NCI-H1092 (cell line): ENCODE measurements around the gene PHLDA2.

Experiments used
- DNase-seq: peaks from one replicate; lab custom pipeline; 2025; lab: John Stamatoyannopoulos, UW

Gene PHLDA2

DNA sequence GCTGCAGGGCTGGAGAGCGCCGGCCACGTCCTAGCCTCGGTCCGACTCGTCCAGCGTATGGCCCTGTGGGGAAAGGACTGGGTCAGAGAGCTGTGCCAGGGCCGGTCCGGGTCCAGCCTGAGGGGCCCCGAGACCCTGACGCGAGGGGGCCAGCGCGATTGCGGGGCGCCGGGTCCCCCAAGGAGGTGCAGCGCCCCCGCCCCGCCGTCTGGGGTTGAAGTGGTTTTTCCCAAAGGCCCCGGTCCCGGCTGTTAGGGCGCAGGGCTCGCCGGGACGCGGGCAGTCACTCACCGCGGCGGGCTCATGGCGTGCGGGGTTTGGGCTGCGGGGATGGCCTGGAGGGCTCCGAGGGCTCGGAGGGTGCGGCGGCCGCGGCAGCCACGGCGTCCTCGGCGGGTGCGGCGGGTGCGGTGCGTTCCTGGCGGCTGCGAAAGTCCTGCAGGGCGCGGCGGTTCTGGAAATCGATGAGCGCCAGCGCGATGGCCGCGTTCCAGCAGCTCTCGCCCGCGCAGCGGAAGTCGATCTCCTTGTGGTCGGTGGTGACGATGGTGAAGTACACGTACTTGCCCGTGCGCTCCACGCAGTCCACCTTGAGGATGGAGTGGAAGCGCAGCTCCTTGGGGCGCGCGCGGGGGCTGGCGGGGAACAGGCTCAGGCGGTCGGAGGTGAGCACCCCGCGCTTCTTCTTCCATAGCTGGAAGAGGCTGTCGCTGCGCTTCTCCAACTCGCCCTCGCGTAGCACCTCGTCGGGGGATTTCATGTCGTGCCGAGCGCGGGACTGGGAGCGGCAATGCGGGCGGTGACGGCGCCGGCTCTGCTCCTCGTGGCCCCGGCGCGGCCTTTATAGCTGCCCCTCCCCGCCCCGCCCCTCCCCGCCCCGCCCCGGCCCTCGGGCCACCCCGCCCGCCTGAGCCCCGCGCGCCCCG lies at the start of gene PHLDA2:
Gene PHLDA2, minus strand, starts transcription at position 816 of the 926 bp plus-strand sequence. Its CDS starts 56 bp downstream, at position 760.
- DNase-seq: peak; percentile 31

DNA sequence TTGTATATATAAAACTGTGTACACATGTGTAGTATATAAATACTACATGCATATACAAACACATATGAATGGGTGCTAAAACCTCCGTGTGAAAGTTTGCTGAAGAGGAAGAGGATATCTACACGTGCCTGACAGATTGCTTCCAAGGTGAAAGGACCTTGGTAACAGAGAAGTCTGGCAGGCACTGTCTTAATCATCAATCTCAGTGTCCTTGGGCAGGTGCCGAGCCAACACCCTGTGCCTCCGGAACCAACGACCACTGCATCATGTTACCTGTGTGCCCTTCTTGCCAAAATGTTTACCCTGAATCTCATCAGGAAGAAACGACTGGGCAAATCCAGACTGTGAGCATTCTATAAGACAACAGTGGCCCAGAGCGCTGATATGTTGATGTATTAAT lies 47.9 kb upstream of the PHLDA2 start:
- DNase-seq: no peak

DNA sequence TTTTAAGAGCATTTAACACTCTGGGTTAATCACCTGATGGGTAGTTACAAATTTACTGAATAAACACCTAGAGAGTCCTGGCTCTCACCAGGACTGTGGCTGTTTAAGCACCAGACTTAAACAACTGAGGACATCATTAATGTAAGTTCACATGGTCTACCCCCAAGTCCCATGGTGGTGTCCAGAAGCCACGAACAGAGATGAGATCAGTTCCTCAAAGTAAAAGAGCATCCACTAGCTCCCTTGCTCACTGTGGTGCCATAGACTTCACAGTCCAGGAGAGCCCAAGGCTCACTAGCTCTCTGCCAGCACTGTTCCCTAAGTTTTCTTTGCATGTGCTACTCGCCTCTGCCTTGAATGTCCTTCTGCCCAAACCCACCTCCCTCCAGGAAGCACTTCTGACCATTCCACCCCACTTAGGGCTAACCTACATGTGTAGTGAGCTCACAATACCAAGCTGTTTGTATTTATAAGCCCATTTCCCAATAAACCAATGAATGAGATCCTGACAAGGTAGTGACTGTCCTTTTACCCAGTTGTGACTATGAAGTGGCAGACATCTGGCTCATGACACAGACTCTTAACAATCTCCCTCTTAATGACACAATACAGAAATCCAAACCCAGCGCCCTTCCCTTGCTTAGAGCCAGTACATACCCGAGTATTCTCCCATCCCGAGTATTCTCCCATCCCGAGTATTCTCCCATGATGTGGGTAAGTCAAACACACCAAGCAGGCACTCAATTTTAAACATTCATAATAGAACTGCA lies 47.3 kb upstream of the PHLDA2 start:
- DNase-seq: no peak

DNA sequence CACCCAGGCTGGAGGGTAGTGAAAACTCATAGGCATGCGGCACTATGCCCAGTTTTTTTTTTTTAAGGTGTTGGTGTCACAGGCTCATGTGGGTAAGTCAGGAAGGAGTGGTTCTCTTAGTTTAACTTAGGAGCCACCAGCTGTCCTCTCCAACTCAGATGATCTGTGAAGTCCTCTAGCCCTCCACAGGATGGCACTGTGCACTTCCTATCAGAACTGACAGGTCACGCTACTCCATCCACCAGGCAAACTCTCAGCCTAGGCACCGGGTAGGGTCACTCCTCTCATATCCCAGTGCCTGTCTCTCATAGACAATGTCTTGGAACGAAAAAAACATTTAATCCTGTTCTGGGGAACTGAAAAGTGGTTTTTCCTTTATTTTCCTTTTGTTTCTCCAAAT lies 46.4 kb upstream of the PHLDA2 start:
- no peak for DNase-seq

GRCh38 chr11:2974272-2974671 lies 45.1 kb upstream of the PHLDA2 start:
- no peak for DNase-seq

DNA sequence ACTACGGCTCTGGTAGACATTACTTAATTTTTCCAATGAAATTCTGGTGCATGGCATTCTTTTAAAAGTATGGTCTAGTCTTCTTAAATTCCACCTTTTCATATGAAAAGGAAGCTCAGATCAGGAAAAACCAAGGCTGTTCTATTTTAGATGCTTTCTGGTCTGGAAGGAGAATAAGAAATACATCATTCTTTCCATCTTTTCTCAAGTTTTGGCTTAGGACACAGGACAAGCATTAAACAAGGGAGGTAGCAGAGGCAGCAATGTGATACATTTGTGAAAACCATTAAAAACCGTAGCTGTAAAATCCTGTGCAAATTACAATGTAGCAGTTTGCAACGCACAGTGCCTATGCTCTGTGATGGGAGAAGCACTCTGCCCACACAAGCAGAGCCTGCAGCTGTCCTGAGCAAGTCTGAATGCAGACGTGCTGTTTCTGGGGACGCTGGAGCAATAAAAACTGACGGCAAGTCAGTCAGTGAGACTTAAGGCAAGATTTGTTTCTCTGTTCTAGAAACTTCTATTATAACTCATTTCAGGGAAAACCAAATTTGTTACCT lies 39.2 kb upstream of the PHLDA2 start:
- no peak for DNase-seq

DNA sequence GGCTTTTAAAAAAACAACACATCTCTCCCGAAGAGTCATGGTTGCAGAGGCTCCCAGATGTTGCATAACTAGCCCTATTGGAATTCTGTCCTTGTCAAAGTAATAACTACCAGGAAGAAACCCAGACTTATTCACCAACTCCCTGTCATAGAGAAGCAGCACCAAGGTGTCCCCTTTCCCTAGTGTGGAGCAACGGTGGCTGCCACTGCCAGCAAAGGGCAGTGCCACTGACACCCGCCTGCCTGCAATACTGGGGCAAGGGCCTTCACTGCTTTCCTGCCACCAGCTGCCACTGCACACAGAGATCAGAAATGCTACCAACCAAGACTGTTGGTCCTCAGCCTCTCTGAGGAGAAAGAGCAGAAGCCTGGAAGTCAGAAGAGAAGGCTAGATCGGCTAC lies 35.6 kb upstream of the PHLDA2 start:
- no peak for DNase-seq

DNA sequence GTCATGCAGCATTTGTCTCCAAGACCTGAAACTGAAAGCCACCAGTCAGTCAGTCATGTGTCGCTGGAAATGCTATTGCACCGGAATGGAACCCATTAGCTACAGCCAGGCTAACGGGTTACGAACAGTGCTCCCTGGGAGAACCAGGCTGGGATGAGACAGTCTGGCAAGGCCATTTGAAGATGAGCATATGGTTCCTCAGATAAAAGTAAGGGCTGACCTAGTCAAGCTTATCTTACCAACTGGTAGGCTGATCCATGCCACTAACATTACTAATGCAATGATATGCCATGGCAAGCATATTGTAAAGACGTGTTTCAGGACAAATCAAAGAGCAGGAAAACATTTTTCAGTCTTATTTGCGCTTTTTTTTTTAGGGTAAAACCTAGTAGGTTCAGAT lies 34.5 kb upstream of the PHLDA2 start:
- no peak for DNase-seq

GRCh38 chr11:2963112-2963754 lies 34.0 kb upstream of the PHLDA2 start:
- no peak for DNase-seq

DNA sequence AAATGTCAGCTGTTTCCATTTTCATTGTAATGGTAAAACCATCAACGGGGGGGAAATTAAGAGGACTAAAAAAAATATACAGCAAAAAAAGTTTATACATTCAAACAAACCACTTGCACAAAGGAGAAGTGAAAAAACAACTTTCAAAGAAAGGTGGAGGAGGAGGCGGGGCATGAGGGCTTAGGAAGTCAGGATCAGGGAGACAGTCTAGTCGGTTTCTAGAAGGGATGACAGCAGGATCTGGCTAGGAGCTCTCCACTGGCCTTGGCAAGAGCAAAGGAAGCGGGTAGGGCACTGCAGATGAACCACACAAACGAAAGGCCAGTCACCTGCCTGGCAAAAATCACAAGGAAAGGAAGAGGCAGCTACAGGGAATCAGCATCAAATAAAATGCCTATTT lies 31.9 kb upstream of the PHLDA2 start:
- no peak for DNase-seq

DNA sequence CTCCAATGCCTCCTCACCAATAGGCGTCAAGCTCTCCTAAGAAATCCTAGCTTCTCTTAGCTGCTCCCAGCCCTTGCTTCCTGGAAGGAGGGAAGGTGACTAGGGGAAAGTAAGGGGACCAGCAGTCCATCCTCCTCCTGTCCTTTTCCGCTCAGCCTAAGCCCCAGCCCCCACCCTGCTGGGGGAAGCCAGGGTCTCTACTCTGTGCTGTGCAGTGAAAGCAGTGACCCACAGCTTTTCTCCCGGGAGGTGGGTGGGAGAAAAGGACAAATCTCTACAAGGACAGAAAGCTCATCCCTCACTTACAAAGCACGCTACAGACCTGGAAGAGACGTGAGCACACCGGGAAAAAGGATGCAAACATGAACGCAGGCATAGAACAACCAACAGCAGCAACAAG lies 30.9 kb upstream of the PHLDA2 start:
- no peak for DNase-seq

GRCh38 chr11:2958251-2958650 lies 29.0 kb upstream of the PHLDA2 start:
- no peak for DNase-seq

DNA sequence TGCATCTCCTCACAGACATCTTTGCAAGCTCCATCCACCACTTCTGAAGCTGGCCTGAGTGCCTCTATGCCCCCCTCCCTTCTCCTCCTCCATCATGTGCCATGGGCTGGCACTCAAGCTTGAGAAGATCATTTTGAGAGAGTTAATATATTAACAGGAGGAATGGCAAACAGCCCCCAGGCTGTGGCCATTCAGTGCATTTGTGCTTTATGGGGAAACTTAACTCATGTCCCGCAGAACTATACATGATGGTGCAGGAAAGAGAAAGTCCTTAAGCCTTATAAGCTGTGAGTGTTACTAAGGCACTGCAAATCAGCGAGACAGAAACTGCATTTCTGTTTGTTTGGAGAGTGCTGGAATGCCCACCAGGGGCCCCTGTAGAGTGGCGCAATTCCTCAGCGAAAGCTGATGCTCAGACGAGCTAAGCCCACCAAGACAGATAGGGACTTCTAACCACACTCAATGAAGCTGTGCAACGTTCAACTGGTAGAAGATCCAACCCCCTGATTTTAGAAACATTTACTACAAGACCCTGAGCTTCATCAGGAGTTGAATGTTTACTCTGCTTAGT lies 26.8 kb upstream of the PHLDA2 start:
- no peak for DNase-seq

DNA sequence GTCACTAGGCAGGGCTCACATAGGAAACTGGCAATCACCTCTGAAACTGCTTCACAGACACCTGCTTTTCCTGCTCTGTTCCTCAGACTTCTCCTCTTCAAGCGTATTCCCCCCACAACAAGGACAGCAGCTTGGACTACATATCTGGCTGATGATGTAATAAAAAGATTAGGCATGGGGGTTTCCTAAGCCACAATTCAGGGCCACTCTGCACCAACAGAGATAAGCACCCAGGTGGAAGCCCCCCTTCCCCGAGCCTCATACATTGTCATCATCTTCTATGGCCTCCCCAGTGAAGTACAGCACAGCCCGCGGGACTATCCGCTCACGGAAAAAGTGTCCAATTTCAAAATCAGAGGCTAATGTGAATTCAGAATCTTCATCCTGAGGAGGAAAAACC lies 25.0 kb upstream of the PHLDA2 start:
- DNase-seq: no peak

- DNase-seq: no peak
These were observed 23.1 kb upstream of the PHLDA2 start for GRCh38 chr11:2952290-2952689.

- DNase-seq: no peak
These were observed 22.3 kb upstream of the PHLDA2 start for GRCh38 chr11:2951231-2952110.

GRCh38 chr11:2950825-2951224 lies 21.6 kb upstream of the PHLDA2 start:
- DNase-seq: no peak

DNA sequence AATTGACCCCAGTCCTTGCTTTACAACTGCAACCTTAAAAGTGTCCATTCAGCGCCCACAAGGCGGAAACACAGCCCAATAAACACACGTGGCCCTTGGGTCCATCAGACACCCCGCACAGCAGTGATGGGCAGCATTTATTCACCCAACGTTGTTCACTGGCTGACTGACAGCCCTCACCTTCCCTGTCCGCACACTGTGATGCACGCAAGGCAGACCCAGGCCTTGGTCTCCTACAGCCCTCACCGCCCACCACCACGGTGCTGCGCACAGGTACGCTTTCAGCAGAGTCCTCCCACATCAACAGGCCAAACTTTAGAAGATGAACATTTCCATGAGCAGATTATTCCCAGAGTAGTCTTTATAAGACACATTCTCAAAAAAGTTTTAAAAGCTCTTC lies 20.7 kb upstream of the PHLDA2 start:
- no peak for DNase-seq

GRCh38 chr11:2947744-2948143 lies 18.5 kb upstream of the PHLDA2 start:
- no peak for DNase-seq

- DNase-seq: no peak
These were observed 16.6 kb upstream of the PHLDA2 start for GRCh38 chr11:2945757-2946287.
